Natural killer cell (primary cell): ENCODE data around the gene SGCA. TPM values are rescaled to one million over a fixed set of nuclear protein-coding genes. Genes with fewer than 3 reads are reported as not detected.
A peak's percentile ranks its signal among the peaks of the same experiment; 100 is the strongest.

Source experiments
- ATAC-seq, 3 donors: fragments of 150-1000 bp in 2 of 3; fragments of 200-7000 bp in 1 of 3; cut with Tn5 transposase; 1 replicate in 1 of 3; 2 replicates in 2 of 3; pipeline ENCODE4 v1.10.0; 2021; ENCODE audit warnings: mild to moderate bottlenecking in 2 of 3, moderate library complexity in 2 of 3
- DNase-seq, 2 donors: peaks; one replicate each; pipeline versions ENCODE4 v3.0.0 to v3.0.0-alpha.2; 2013 to 2021; ENCODE audit warnings: mixed read lengths in 1 of 2
- H3K27ac ChIP-seq: one replicate; pipeline ENCODE4 v1.5.1; 2013; ENCODE audit warnings: mild to moderate bottlenecking, low read length
- H3K27me3 ChIP-seq: one replicate; pipeline ENCODE4 v1.6.1; 2013; ENCODE audit warnings: low read length; ENCODE audit not compliant: control insufficient read depth, insufficient read depth
- H3K36me3 ChIP-seq: one replicate; pipeline ENCODE4 v1.6.1; 2013; ENCODE audit warnings: low read length; ENCODE audit not compliant: control insufficient read depth, insufficient read depth
- H3K4me1 ChIP-seq: one replicate; pipeline ENCODE4 v1.6.1; 2013; ENCODE audit warnings: low read length; ENCODE audit not compliant: control insufficient read depth, insufficient read depth
- H3K4me3 ChIP-seq: one replicate; pipeline ENCODE4 v1.5.1; 2013; ENCODE audit warnings: low read length
- H3K9me3 ChIP-seq: one replicate; pipeline ENCODE4 v1.6.1; 2013; ENCODE audit warnings: low read length; ENCODE audit not compliant: control insufficient read depth, insufficient read depth
- H3K27ac Mint-ChIP-seq, 2 donors: one replicate each; pipeline ENCODE4 v1.8.0; 2022; ENCODE audit warnings: mild to moderate bottlenecking in 2 of 2, mixed read lengths in 2 of 2, moderate library complexity in 1 of 2
- H3K27me3 Mint-ChIP-seq, 2 donors: one replicate each; pipeline ENCODE4 v1.8.0; 2022; ENCODE audit warnings: low read depth in 2 of 2, mixed read lengths in 2 of 2
- H3K36me3 Mint-ChIP-seq: one replicate; pipeline ENCODE4 v1.8.0; 2022; ENCODE audit warnings: mixed read lengths
- H3K4me1 Mint-ChIP-seq, 2 donors: one replicate each; pipeline ENCODE4 v1.8.0; 2022; ENCODE audit warnings: mixed read lengths in 2 of 2
- H3K4me3 Mint-ChIP-seq: one replicate; pipeline ENCODE4 v1.8.0; 2022; ENCODE audit warnings: mild to moderate bottlenecking, moderate library complexity, mixed read lengths
- H3K9me3 Mint-ChIP-seq, 2 donors: one replicate each; pipeline ENCODE4 v1.8.0; 2022; ENCODE audit warnings: mixed read lengths in 2 of 2
- CTCF ChIP-seq: fragments of 200-600 bp; IDR thresholded peaks from one replicate; pipeline ENCODE4 v1.8.0; 2022; ENCODE audit warnings: antibody characterized with exemption
- WGBS: methylation state at CpG from one replicate; pipeline ENCODE4 v1.1.7; 2013; ENCODE audit warnings: missing lambda C conversion rate; ENCODE audit not compliant: insufficient coverage; 5-methylcytosine and 5-hydroxymethylcytosine counted together
- intact Hi-C: fragments of 100-400 bp; cut with micrococcal nuclease; formaldehyde crosslinking; loops from one replicate; pipeline ENCODE4 v1.14.2; 2022
- total RNA-seq, 4 donors: library from RNA; stranded (reverse); fragments of 120-200 nt in 1 of 4; gene quantifications; one replicate each; pipeline versions ENCODE4 v1.2.3 to v1.2.4, GENCODE V29; 2013 to 2022

SGCA gene
- total RNA-seq, 3 donors from 2014 or later (not counting 1 experiment from before 2014, with no cell fraction given): not detected

GRCh38 chr17:50211249-50212120, 45.7 kb downstream of the SGCA start:
- intact Hi-C loops: no loop called here
- Histone ChIP-seq H3K27ac (no peak overlapping the region), H3K4me3 (no peak overlapping the region), H3K36me3 (no peaks in the 10 kb centered on the region), H3K27me3 (peaks cover 6% of the 10 kb centered on the region), H3K4me1 (peaks cover 17% of the 10 kb centered on the region), H3K9me3 (no peaks in the 10 kb centered on the region)
- Mint-ChIP-seq H3K27me3 (peaks cover 49 to 60% of the 10 kb centered on the region in 2 donors), H3K36me3 (no peaks in the 10 kb centered on the region), H3K4me3 (no peak overlapping the region), H3K27ac (peak overlapping the region in 1 of 2 donors; percentile 52), H3K4me1 (peaks cover 15 to 25% of the 10 kb centered on the region in 2 donors), H3K9me3 (no peaks in the 10 kb centered on the region)
- no peak for TF ChIP-seq CTCF
- DNase-seq (peak in 1 of 2 donors; percentile 3), ATAC-seq (no peak)
- 89% methylated on average over 9 of the region's 9 CpGs for WGBS

- DNase-seq: no peak
- 83% methylated on average over 15 of the region's 15 CpGs for WGBS
- peak overlapping the region in 1 of 2 donors; percentile 35 for H3K27ac Mint-ChIP-seq
Measured at GRCh38 chr17:50212121-50212843, 46.5 kb downstream of the SGCA start.

GRCh38 chr17:50213026-50214022, 47.5 kb downstream of the SGCA start:
- no peaks in the 10 kb centered on the region for H3K36me3 ChIP-seq

More at GRCh38 chr17:50212121-50212843, 46.5 kb downstream of the SGCA start:
- Histone ChIP-seq H3K27me3 (peaks cover 3% of the 10 kb centered on the region), H3K36me3 (no peaks in the 10 kb centered on the region), H3K27ac (no peak overlapping the region), H3K4me3 (no peak overlapping the region), H3K4me1 (peaks cover 17% of the 10 kb centered on the region), H3K9me3 (no peaks in the 10 kb centered on the region)
- no peaks in the 10 kb centered on the region for H3K9me3 Mint-ChIP-seq
- H3K4me3 Mint-ChIP-seq: no peak overlapping the region
- intact Hi-C loops: no loop called here
- peaks cover 46 to 60% of the 10 kb centered on the region in 2 donors for H3K27me3 Mint-ChIP-seq
- no peak for TF ChIP-seq CTCF
- no peaks in the 10 kb centered on the region for H3K36me3 Mint-ChIP-seq
- ATAC-seq: no peak
- H3K4me1 Mint-ChIP-seq: peaks cover 15 to 20% of the 10 kb centered on the region in 2 donors

More at GRCh38 chr17:50213026-50214022, 47.5 kb downstream of the SGCA start:
- no peak overlapping the region for H3K27ac ChIP-seq
- intact Hi-C loops: no loop called here
- DNase-seq: peak; percentile 50 to 70
- 67% methylated on average over 8 of the region's 9 CpGs for WGBS
- Mint-ChIP-seq H3K36me3 (no peaks in the 10 kb centered on the region), H3K27me3 (peaks cover 38 to 59% of the 10 kb centered on the region in 2 donors), H3K27ac (peak overlapping the region in 1 of 2 donors; percentile 35), H3K4me1 (peaks cover 15 to 20% of the 10 kb centered on the region in 2 donors), H3K9me3 (no peaks in the 10 kb centered on the region), H3K4me3 (no peak overlapping the region)
- peaks cover 3% of the 10 kb centered on the region for H3K27me3 ChIP-seq
- no peak for TF ChIP-seq CTCF
- no peaks in the 10 kb centered on the region for H3K9me3 ChIP-seq
- peak; percentile 92 to 99 (median 94) for ATAC-seq
- peaks cover 17% of the 10 kb centered on the region for H3K4me1 ChIP-seq
- H3K4me3 ChIP-seq: no peak overlapping the region
